ENCODE measurements around the gene PFN4. TPM values are rescaled to one million over a fixed set of nuclear protein-coding genes. Genes with fewer than 3 reads are reported as not detected.
A peak's percentile ranks its signal among the peaks of the same experiment; 100 is the strongest.

PFN4 gene
- polyA plus RNA-seq, 1 of the 3 experiments (the other 2 are of a cell fraction) = 0.61 TPM

DNA sequence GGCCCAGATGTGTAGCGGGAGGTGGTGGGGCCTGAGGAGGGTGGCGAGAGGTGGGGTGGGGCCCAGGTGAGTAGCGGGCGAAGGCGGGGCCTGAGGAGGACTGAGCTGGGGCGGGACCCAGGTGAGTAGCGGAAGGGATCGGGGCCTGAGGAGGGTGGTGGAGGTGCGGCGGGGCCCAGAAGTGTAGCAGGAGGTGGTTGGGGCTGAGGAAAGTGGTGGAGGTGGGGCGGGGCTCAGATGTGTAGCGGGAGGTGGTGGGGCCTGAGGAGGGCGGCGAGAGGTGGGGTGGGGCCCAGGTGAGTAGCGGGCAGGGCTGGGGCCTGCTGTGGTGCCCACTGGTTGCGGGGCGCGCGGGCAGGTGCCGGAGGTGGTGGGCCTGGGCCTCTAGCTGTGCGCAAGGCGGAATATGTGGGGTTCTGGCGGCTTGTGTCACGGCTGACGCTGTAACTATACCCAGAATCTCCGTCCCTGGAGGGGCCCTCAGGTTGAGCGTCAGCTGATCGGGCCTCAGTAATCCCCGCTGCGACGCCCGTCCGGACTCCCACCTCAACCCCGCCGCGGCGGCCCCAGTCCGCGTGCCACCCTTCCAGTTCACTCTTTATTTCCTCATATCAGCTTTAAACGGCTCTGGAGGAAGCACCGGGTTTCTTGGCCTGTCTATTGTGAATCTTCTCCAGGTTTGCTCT lies 46.1 kb downstream of the PFN4 start:
- 0 out of 2 replicates have a peak overlapping the region, but pooled peaks have one; percentile 4 for H2AFZ ChIP-seq (ENCODE audit: low read depth)
- peaks cover 27% of the 10 kb centered on the region for H3F3A ChIP-seq (replicated peaks; ENCODE audit: insufficient read depth)
- peak; percentile 49 for DNase-seq
- peak overlapping the region; percentile 76 for H3K9ac ChIP-seq
- H3K79me2 ChIP-seq (ENCODE audit: insufficient read depth) = peaks cover 41% of the 10 kb centered on the region
- H3K4me3 ChIP-seq (ENCODE audit: low read depth in 2 of 2, low read length in 1 of 2) = peak overlapping the region; percentile 82
- ChIA-PET CTCF (interaction anchor here (0.6 to 5.6 kb wide), 8 partner anchors 8 to 751 kb away, joined by 3 to 34 read pairs (median 4); partner anchors contain the start of genes ATAD2B, FKBP1B and TP53I3), POLR2A (interaction anchor here (0.7 to 2.0 kb wide), 13 partner anchors 8 to 284 kb away, joined by 3 to 25 read pairs (median 5); partner anchors contain the start of genes ATAD2B, FKBP1B, ITSN2 and PFN4)
- peaks cover 38 to 45% of the 10 kb centered on the region in 2 experiments for H3K36me3 ChIP-seq (replicated peaks in 1 of 2; ENCODE audit: control insufficient read depth in 1 of 2, insufficient read depth in 2 of 2, low read length in 1 of 2)
- H3K27ac ChIP-seq (ENCODE audit: low read depth in 2 of 2, low read length in 1 of 2) = peak overlapping the region; percentile 3 to 19; a peak in 3 of 4 replicates
- H3K27me3 ChIP-seq (ENCODE audit: insufficient read depth) = no peaks in the 10 kb centered on the region
- no peaks in the 10 kb centered on the region for H4K20me1 ChIP-seq (ENCODE audit: insufficient read depth)
- H3K4me1 ChIP-seq (ENCODE audit: control insufficient read depth in 1 of 2, insufficient read depth in 2 of 2, low read depth in 1 of 2, low read length in 1 of 2) = peaks cover 7% of the 10 kb centered on the region in 2 experiments; a peak in 2 of 4 replicates
- WGBS (ENCODE audit: low lambda C conversion rate) = 21% methylated on average over 32 of the region's 41 CpGs
- H3K9me3 ChIP-seq = no peaks in the 10 kb centered on the region
- peak overlapping the region; percentile 85 for H3K4me2 ChIP-seq
- H3K9me2 ChIP-seq = no peaks in the 10 kb centered on the region
- TF ChIP-seq, protein P1, sequence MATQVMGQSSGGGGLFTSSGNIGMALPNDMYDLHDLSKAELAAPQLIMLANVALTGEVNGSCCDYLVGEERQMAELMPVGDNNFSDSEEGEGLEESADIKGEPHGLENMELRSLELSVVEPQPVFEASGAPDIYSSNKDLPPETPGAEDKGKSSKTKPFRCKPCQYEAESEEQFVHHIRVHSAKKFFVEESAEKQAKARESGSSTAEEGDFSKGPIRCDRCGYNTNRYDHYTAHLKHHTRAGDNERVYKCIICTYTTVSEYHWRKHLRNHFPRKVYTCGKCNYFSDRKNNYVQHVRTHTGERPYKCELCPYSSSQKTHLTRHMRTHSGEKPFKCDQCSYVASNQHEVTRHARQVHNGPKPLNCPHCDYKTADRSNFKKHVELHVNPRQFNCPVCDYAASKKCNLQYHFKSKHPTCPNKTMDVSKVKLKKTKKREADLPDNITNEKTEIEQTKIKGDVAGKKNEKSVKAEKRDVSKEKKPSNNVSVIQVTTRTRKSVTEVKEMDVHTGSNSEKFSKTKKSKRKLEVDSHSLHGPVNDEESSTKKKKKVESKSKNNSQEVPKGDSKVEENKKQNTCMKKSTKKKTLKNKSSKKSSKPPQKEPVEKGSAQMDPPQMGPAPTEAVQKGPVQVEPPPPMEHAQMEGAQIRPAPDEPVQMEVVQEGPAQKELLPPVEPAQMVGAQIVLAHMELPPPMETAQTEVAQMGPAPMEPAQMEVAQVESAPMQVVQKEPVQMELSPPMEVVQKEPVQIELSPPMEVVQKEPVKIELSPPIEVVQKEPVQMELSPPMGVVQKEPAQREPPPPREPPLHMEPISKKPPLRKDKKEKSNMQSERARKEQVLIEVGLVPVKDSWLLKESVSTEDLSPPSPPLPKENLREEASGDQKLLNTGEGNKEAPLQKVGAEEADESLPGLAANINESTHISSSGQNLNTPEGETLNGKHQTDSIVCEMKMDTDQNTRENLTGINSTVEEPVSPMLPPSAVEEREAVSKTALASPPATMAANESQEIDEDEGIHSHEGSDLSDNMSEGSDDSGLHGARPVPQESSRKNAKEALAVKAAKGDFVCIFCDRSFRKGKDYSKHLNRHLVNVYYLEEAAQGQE (IDR thresholded peaks at IDR 0.05; ENCODE audit: low read depth, low read length) = no peak
- peak; percentile 17; the same call in 1 of the 2 replicates for TF ChIP-seq POLR2AphosphoS5 (IDR thresholded peaks at IDR 0.05; ENCODE audit: low read depth, low read length)
- TF ChIP-seq SIN3A (IDR thresholded peaks at IDR 0.05; ENCODE audit: borderline replicate concordance, low read depth, low read length) = peak; percentile 29; the same call in 1 of the 2 replicates

DNA sequence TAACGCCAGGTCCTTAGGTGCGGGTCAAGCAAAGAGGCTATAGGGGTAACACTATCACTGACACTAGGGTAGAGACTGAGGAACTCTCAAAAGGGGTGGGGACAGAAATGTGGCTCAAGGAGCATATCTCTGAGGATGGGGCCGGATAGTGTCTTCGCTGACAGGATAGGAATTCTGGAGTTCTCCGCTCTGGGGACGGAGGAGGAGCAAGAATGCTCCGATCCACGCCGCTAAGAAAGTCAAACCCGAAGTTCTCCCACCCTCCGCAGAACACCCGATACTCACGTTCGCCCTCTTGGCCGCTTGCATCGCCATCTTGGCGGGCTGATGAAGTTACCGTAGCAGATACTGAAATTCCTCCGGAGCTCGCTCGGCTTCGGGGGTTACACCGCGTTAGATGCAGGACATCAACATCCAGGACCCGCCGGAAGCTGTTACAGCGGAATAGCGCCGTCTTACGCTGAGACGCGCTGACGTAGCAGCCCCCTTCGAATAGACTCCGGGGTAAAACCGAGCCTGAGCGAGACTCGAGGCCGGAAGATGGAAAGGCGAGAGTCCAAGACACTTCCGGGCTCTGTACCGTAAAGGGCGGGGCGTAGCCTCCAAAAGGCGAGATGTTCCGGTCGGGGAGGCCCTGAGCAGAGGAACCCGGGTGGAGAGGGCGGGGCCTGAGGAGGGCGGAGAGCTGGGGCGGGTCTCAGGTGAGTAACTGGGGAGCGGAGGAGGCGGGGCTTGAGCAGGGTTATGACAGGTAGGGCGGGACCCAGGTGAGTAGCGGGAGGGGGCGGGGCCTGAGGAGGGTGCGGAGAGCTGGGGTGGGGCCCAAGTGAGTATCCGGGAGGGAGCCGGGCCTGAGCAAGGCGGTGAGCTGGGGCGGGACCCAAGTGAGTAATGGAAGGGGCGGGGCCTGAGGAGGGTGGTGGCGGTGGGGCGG lies 47.0 kb downstream of the PFN4 start, which contains the start of gene SF3B6:
Gene SF3B6 (minus strand): TSS at position 412 of the 934 bp plus-strand sequence. CDS start 97 bp downstream, at position 315.
- H3K9me3 ChIP-seq = no peaks in the 10 kb centered on the region
- no peaks in the 10 kb centered on the region for H3K27me3 ChIP-seq (ENCODE audit: insufficient read depth)
- H2AFZ ChIP-seq (ENCODE audit: low read depth) = peak within 1 kb of the TSS; percentile 67; the same call in 1 of the 2 replicates
- peaks cover 49% of the 10 kb centered on the region for H3K79me2 ChIP-seq (ENCODE audit: insufficient read depth)
- peak; percentile 96 for DNase-seq
- H3K4me2 ChIP-seq = peak within 1 kb of the TSS; percentile 85
- H3K36me3 ChIP-seq (replicated peaks in 1 of 2; ENCODE audit: control insufficient read depth in 1 of 2, insufficient read depth in 2 of 2, low read length in 1 of 2) = peaks cover 36 to 48% of the 10 kb centered on the region in 2 experiments
- peaks cover 7% of the 10 kb centered on the region in 2 experiments; a peak in 2 of 4 replicates for H3K4me1 ChIP-seq (ENCODE audit: control insufficient read depth in 1 of 2, insufficient read depth in 2 of 2, low read depth in 1 of 2, low read length in 1 of 2)
- H3K9ac ChIP-seq = peak within 1 kb of the TSS; percentile 76
- H3K9me2 ChIP-seq = no peaks in the 10 kb centered on the region
- no peaks in the 10 kb centered on the region for H4K20me1 ChIP-seq (ENCODE audit: insufficient read depth)
- WGBS (ENCODE audit: low lambda C conversion rate) = 2% methylated on average over 62 of the region's 64 CpGs
- peak within 1 kb of the TSS; percentile 82 for H3K4me3 ChIP-seq (ENCODE audit: low read depth in 2 of 2, low read length in 1 of 2)
- ChIA-PET POLR2A (interaction anchor here (0.5 to 2.0 kb wide), 14 partner anchors 9 to 1177 kb away, joined by 3 to 25 read pairs (median 4); partner anchors contain the start of genes ATAD2B, FKBP1B, ITSN2 and PFN4), CTCF (interaction anchor here (0.6 to 5.6 kb wide), 9 partner anchors 9 to 752 kb away, joined by 3 to 34 read pairs (median 4); partner anchors contain the start of genes ATAD2B, FKBP1B and TP53I3)
- H3F3A ChIP-seq (replicated peaks; ENCODE audit: insufficient read depth) = peaks cover 27% of the 10 kb centered on the region
- H3K27ac ChIP-seq (ENCODE audit: low read depth in 2 of 2, low read length in 1 of 2) = peak within 1 kb of the TSS; percentile 79 to 91
- TF ChIP-seq GATA2 (CRISPR knock-in tag; IDR thresholded peaks at IDR 0.05) (0 out of 2 replicates have a peak, but pooled peaks have one; percentile 34), NRF1 (IDR thresholded peaks at IDR 0.05; ENCODE audit: low read depth, low read length) (no peak), FOXM1 (IDR thresholded peaks at IDR 0.05; ENCODE audit: low read depth) (no peak), RXRA (IDR thresholded peaks at IDR 0.05; ENCODE audit: borderline replicate concordance, low read depth) (no peak), MXI1 (IDR thresholded peaks at IDR 0.05; ENCODE audit: low read depth, low read length) (peak; percentile 85), RFX5 (IDR thresholded peaks at IDR 0.05; ENCODE audit: low read length) (peak; percentile 63), SIN3A (IDR thresholded peaks at IDR 0.05; ENCODE audit: borderline replicate concordance, low read depth, low read length) (peak; percentile 98; the same call in 1 of the 2 replicates), NFIC (IDR thresholded peaks at IDR 0.05; ENCODE audit: borderline replicate concordance) (peak; percentile 70; the same call in 1 of the 2 replicates), RCOR1 (IDR thresholded peaks at IDR 0.05; ENCODE audit: low read length) (peak; percentile 87), YY1 (IDR thresholded peaks at IDR 0.05; ENCODE audit: low read depth) (peak; percentile 78), MEF2A (IDR thresholded peaks at IDR 0.05; ENCODE audit: borderline replicate concordance, low read depth) (peak; percentile 5; the same call in 1 of the 2 replicates), GABPA (IDR thresholded peaks at IDR 0.05; ENCODE audit: low read depth) (peak; percentile 99), RAD21 (IDR thresholded peaks at IDR 0.05; ENCODE audit: low read length) (no peak), FOXJ3 (CRISPR knock-in tag; IDR thresholded peaks at IDR 0.05) (peak; percentile 93), TCF12 (IDR thresholded peaks at IDR 0.05) (peak; percentile 65; the same call in 1 of the 2 replicates), SMC3 (IDR thresholded peaks at IDR 0.05; ENCODE audit: low read depth, low read length) (no peak)
- TF ChIP-seq, protein P2, sequence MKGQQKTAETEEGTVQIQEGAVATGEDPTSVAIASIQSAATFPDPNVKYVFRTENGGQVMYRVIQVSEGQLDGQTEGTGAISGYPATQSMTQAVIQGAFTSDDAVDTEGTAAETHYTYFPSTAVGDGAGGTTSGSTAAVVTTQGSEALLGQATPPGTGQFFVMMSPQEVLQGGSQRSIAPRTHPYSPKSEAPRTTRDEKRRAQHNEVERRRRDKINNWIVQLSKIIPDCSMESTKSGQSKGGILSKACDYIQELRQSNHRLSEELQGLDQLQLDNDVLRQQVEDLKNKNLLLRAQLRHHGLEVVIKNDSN (IDR thresholded peaks at IDR 0.05; ENCODE audit: borderline replicate concordance, low read depth) = no peak

Data from SK-N-SH (cell line).